Mucosa of rectum (tissue), 2 donors: ENCODE results near the gene TMEM131L.

ENCODE experiments used
- H3K27ac ChIP-seq, 2 donors: one replicate each; pipeline ENCODE4 v1.7.0; 2013; ENCODE audit warnings: inconsistent platforms in 2 of 2, low read depth in 2 of 2, low read length in 2 of 2
- H3K27me3 ChIP-seq, 2 donors: one replicate each; pipeline ENCODE4 v1.7.0; 2013; ENCODE audit warnings: low read length in 2 of 2; ENCODE audit not compliant: control insufficient read depth in 2 of 2, insufficient read depth in 2 of 2
- H3K36me3 ChIP-seq, 2 donors: one replicate each; pipeline ENCODE4 v1.7.0; 2013; ENCODE audit warnings: low read length in 2 of 2; ENCODE audit not compliant: control insufficient read depth in 2 of 2, insufficient read depth in 2 of 2
- H3K4me1 ChIP-seq, 2 donors: one replicate each; pipeline ENCODE4 v1.7.0; 2013; ENCODE audit warnings: low read length in 2 of 2, mild to moderate bottlenecking in 1 of 2; ENCODE audit not compliant: control insufficient read depth in 2 of 2, insufficient read depth in 2 of 2
- H3K4me3 ChIP-seq, 2 donors: one replicate each; pipeline ENCODE4 v1.7.0; 2013; ENCODE audit warnings: low read length in 2 of 2
- H3K9ac ChIP-seq, 2 donors: one replicate each; pipeline ENCODE4 v1.7.0; 2013; ENCODE audit warnings: low read length in 2 of 2, low read depth in 1 of 2, mild to moderate bottlenecking in 1 of 2
- H3K9me3 ChIP-seq, 2 donors: one replicate each; pipeline ENCODE4 v1.7.0; 2013; ENCODE audit warnings: low read length in 2 of 2; ENCODE audit not compliant: control insufficient read depth in 2 of 2
- donor health status: healthy.
- donor health status: Normal muscosa, but diverticular disease.

Gene TMEM131L

GRCh38 chr4:153513596-153513995 is 47.4 kb downstream of the TMEM131L start:
- Histone ChIP-seq H3K27me3 (no peaks in the 10 kb centered on the region), H3K27ac (no peak overlapping the region), H3K9me3 (no peaks in the 10 kb centered on the region), H3K4me3 (no peak overlapping the region), H3K36me3 (no peaks in the 10 kb centered on the region), H3K9ac (no peak overlapping the region), H3K4me1 (peaks cover 3 to 10% of the 10 kb centered on the region in 2 donors)

GRCh38 chr4:153514001-153514526 is 47.9 kb downstream of the TMEM131L start:
- Histone ChIP-seq H3K27me3 (no peaks in the 10 kb centered on the region), H3K9ac (no peak overlapping the region), H3K4me3 (no peak overlapping the region), H3K27ac (peak overlapping the region in 1 of 2 donors; percentile 0), H3K4me1 (peaks cover 3 to 13% of the 10 kb centered on the region in 2 donors), H3K36me3 (no peaks in the 10 kb centered on the region), H3K9me3 (no peaks in the 10 kb centered on the region)

- H3K4me3 ChIP-seq = no peak overlapping the region
- no peaks in the 10 kb centered on the region for H3K9me3 ChIP-seq
- H3K4me1 ChIP-seq = peaks cover 3 to 9% of the 10 kb centered on the region in 2 donors
- no peak overlapping the region for H3K9ac ChIP-seq
- H3K36me3 ChIP-seq = no peaks in the 10 kb centered on the region
- H3K27ac ChIP-seq = no peak overlapping the region
- H3K27me3 ChIP-seq = no peaks in the 10 kb centered on the region
These were observed 48.7 kb downstream of the TMEM131L start for GRCh38 chr4:153514688-153515426.

GRCh38 chr4:153517159-153517558 is 51.0 kb downstream of the TMEM131L start:
- H3K27ac ChIP-seq = no peak overlapping the region

GRCh38 chr4:153518001-153518400 is 51.8 kb downstream of the TMEM131L start:
- Histone ChIP-seq H3K4me3 (peak overlapping the region in 1 of 2 donors; percentile 43), H3K27ac (no peak overlapping the region), H3K9ac (no peak overlapping the region), H3K27me3 (no peaks in the 10 kb centered on the region), H3K36me3 (no peaks in the 10 kb centered on the region), H3K4me1 (peaks cover 10 to 11% of the 10 kb centered on the region in 2 donors), H3K9me3 (no peaks in the 10 kb centered on the region)

More at GRCh38 chr4:153517159-153517558, 51.0 kb downstream of the TMEM131L start:
- no peak overlapping the region for H3K9ac ChIP-seq
- H3K36me3 ChIP-seq = no peaks in the 10 kb centered on the region
- no peaks in the 10 kb centered on the region for H3K9me3 ChIP-seq
- H3K4me1 ChIP-seq = peaks cover 10 to 11% of the 10 kb centered on the region in 2 donors
- H3K27me3 ChIP-seq = no peaks in the 10 kb centered on the region
- no peak overlapping the region for H3K4me3 ChIP-seq

- Histone ChIP-seq H3K4me3 (peak overlapping the region; percentile 18 to 43), H3K27ac (peak overlapping the region in 1 of 2 donors; percentile 31), H3K4me1 (peaks cover 10 to 11% of the 10 kb centered on the region in 2 donors), H3K27me3 (no peaks in the 10 kb centered on the region), H3K9ac (no peak overlapping the region), H3K36me3 (no peaks in the 10 kb centered on the region), H3K9me3 (no peaks in the 10 kb centered on the region)
These were observed 52.7 kb downstream of the TMEM131L start for GRCh38 chr4:153518637-153519389.

GRCh38 chr4:153519687-153520086 is 53.5 kb downstream of the TMEM131L start:
- Histone ChIP-seq H3K9ac (no peak overlapping the region), H3K9me3 (no peaks in the 10 kb centered on the region), H3K27ac (no peak overlapping the region), H3K27me3 (no peaks in the 10 kb centered on the region), H3K4me3 (no peak overlapping the region), H3K36me3 (no peaks in the 10 kb centered on the region), H3K4me1 (peaks cover 10 to 14% of the 10 kb centered on the region in 2 donors)

- Histone ChIP-seq H3K27ac (no peak overlapping the region), H3K9me3 (no peaks in the 10 kb centered on the region), H3K9ac (no peak overlapping the region), H3K27me3 (no peaks in the 10 kb centered on the region), H3K4me1 (peaks cover 10 to 14% of the 10 kb centered on the region in 2 donors), H3K4me3 (no peak overlapping the region), H3K36me3 (no peaks in the 10 kb centered on the region)
These were observed 54.1 kb downstream of the TMEM131L start for GRCh38 chr4:153520227-153520626.

GRCh38 chr4:153520801-153521329 is 54.7 kb downstream of the TMEM131L start:
- Histone ChIP-seq H3K36me3 (no peaks in the 10 kb centered on the region), H3K4me3 (no peak overlapping the region), H3K27ac (peak overlapping the region in 1 of 2 donors; percentile 12), H3K9me3 (no peaks in the 10 kb centered on the region), H3K9ac (no peak overlapping the region), H3K27me3 (no peaks in the 10 kb centered on the region), H3K4me1 (peaks cover 10 to 14% of the 10 kb centered on the region in 2 donors)

GRCh38 chr4:153521478-153521877 is 55.3 kb downstream of the TMEM131L start:
- H3K4me1 ChIP-seq = peaks cover 10 to 14% of the 10 kb centered on the region in 2 donors

More at GRCh38 chr4:153521478-153521877, 55.3 kb downstream of the TMEM131L start:
- H3K4me3 ChIP-seq = peak overlapping the region in 1 of 2 donors; percentile 32
- no peaks in the 10 kb centered on the region for H3K36me3 ChIP-seq
- no peak overlapping the region for H3K9ac ChIP-seq
- H3K27me3 ChIP-seq = no peaks in the 10 kb centered on the region
- H3K9me3 ChIP-seq = no peaks in the 10 kb centered on the region
- H3K27ac ChIP-seq = no peak overlapping the region
